ENCODE results near the gene PACRG. TPM values are rescaled to one million over a fixed set of nuclear protein-coding genes. Genes with fewer than 3 reads are reported as not detected.

Gene PACRG
- total and polyA plus RNA-seq, 10 of the 15 experiments (the other 5 are each of a cell fraction or from before 2014, with no cell fraction given): not detected

DNA sequence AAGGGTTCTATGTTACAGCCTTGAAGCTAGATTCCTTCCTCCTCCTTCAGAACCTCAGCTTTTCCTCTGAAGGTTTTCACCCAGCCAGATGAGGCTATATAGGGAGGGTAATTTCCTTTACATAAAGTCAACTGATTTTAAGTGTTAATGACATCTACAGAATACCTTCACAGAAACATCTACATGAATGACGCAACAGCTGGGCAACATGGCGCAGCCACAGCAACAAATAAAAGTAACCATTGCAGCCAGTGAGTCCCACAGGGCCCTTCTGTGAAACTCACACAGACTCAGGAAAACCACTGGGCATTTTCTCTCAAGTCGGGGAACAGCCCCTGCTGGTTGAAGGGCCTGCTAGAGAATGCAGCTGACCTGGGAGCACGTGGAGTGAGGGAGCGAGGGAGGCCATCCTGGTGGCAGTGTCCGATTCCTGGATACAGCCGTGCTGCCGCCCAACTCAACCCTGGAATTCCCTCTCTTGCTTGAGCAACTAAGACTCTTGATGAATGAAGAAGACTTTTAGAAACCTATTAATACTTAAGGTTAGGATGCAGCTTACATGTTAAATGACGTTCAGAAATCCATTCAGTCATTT lies 176.4 kb downstream of the PACRG start (continued):
- TF ChIP-seq, protein P1, sequence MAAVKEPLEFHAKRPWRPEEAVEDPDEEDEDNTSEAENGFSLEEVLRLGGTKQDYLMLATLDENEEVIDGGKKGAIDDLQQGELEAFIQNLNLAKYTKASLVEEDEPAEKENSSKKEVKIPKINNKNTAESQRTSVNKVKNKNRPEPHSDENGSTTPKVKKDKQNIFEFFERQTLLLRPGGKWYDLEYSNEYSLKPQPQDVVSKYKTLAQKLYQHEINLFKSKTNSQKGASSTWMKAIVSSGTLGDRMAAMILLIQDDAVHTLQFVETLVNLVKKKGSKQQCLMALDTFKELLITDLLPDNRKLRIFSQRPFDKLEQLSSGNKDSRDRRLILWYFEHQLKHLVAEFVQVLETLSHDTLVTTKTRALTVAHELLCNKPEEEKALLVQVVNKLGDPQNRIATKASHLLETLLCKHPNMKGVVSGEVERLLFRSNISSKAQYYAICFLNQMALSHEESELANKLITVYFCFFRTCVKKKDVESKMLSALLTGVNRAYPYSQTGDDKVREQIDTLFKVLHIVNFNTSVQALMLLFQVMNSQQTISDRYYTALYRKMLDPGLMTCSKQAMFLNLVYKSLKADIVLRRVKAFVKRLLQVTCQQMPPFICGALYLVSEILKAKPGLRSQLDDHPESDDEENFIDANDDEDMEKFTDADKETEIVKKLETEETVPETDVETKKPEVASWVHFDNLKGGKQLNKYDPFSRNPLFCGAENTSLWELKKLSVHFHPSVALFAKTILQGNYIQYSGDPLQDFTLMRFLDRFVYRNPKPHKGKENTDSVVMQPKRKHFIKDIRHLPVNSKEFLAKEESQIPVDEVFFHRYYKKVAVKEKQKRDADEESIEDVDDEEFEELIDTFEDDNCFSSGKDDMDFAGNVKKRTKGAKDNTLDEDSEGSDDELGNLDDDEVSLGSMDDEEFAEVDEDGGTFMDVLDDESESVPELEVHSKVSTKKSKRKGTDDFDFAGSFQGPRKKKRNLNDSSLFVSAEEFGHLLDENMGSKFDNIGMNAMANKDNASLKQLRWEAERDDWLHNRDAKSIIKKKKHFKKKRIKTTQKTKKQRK (IDR thresholded peaks at IDR 0.05; ENCODE audit: low read depth, low read length): no peak
- no peak for TF ChIP-seq SIN3A (IDR thresholded peaks at IDR 0.05; ENCODE audit: low read depth, low read length)
- TF ChIP-seq RCOR1 (conservative IDR thresholded peaks at IDR 0.05; ENCODE audit: low read depth, low read length): no peak
- TF ChIP-seq SREBF1 (IDR thresholded peaks at IDR 0.05; ENCODE audit: low read length): no peak

DNA sequence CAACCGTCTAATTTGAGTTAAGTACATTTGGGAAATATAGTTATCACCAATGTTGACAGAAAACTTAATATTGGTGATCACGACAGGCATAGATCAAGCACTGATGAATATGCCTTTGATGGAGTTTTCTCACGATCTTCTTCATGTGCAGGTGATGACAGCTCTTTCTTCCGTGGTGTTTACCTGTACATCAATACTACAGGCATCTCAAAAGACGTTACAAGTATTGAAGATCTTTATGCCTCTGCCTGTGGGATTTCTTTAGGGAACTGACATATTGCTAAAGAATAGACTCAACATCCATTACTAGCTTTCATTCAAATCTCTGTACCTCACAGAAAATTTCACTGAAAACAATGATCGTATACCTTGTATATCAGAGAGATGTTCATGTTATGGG lies 178.7 kb downstream of the PACRG start:
- ChIA-PET SMC1A (ENCODE audit: uncharacterized antibody, unreplicated experiment) (no interaction called here), RAD21 (ENCODE audit: unreplicated experiment) (no interaction called here), POLR2A (no interaction called here), CTCF (interaction anchor here (0.8 kb wide), 1 partner anchor 12 kb away, joined by 3 read pairs; no protein-coding TSS in a partner anchor)
- Histone ChIP-seq H3K4me3 (no peak overlapping the region), H4K20me1 (ENCODE audit: control insufficient read depth, insufficient read depth) (no peaks in the 10 kb centered on the region), H3K9me3 (replicated peaks; ENCODE audit: control insufficient read depth, insufficient read depth, low read length) (no peaks in the 10 kb centered on the region), H3K36me3 (ENCODE audit: control insufficient read depth in 2 of 2, insufficient read depth in 2 of 2, low read length in 1 of 2) (no peaks in the 10 kb centered on the region), H3K4me2 (ENCODE audit: control insufficient read depth, insufficient read depth) (no peak overlapping the region), H3K79me2 (ENCODE audit: control insufficient read depth, insufficient read depth, low read length) (no peaks in the 10 kb centered on the region), H2AFZ (ENCODE audit: control insufficient read depth, low read depth, low read length) (no peak overlapping the region), H3K27me3 (replicated peaks in 1 of 2; ENCODE audit: control insufficient read depth in 2 of 2, insufficient read depth in 2 of 2, low read length in 1 of 2) (no peaks in the 10 kb centered on the region), H3K4me1 (ENCODE audit: control insufficient read depth, insufficient read depth, low read length) (no peaks in the 10 kb centered on the region), H3K9ac (ENCODE audit: control insufficient read depth, insufficient read depth, low read length) (no peak overlapping the region), H3K27ac (ENCODE audit: control insufficient read depth, insufficient read depth) (no peak overlapping the region)
- WGBS (ENCODE audit: insufficient coverage, insufficient replicate concordance, low lambda C conversion rate, missing lambda C conversion rate): 7% methylated on average over 6 of the region's 6 CpGs
- no peak for TF ChIP-seq RAD21 (IDR thresholded peaks at IDR 0.05; ENCODE audit: insufficient read depth, low read depth, low read length)
- TF ChIP-seq ETV6 (conservative IDR thresholded peaks at IDR 0.05 in 1 of 2, IDR thresholded peaks at IDR 0.05 in 1 of 2; ENCODE audit: borderline replicate concordance in 1 of 2, low read depth in 1 of 2): no peak
- TF ChIP-seq, protein P2, sequence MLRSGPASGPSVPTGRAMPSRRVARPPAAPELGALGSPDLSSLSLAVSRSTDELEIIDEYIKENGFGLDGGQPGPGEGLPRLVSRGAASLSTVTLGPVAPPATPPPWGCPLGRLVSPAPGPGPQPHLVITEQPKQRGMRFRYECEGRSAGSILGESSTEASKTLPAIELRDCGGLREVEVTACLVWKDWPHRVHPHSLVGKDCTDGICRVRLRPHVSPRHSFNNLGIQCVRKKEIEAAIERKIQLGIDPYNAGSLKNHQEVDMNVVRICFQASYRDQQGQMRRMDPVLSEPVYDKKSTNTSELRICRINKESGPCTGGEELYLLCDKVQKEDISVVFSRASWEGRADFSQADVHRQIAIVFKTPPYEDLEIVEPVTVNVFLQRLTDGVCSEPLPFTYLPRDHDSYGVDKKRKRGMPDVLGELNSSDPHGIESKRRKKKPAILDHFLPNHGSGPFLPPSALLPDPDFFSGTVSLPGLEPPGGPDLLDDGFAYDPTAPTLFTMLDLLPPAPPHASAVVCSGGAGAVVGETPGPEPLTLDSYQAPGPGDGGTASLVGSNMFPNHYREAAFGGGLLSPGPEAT (IDR thresholded peaks at IDR 0.05; ENCODE audit: low read depth): no peak
- no peak for TF ChIP-seq TBL1XR1 (IDR thresholded peaks at IDR 0.05; ENCODE audit: low read depth, low read length)
- TF ChIP-seq NFYA (IDR thresholded peaks at IDR 0.05; ENCODE audit: borderline replicate concordance, low read depth, low read length): no peak
- FAIRE-seq: no peak
- DNase-seq (ENCODE audit: low read depth, low spot score): no peak
- intact Hi-C loops (cut with micrococcal nuclease; ENCODE audit: unreplicated experiment) (no loop called here), in situ Hi-C loops (cut with MboI) (no loop called here)
- BruUV-seq (replicated peaks): no TSS peak
- no peak for ATAC-seq
